UCSD-AML1 (cell line): ENCODE data around the gene MICU1.
A peak's percentile ranks its signal among the peaks of the same experiment; 100 is the strongest.
"Not testable (repeated sequence)": the region's sequence is repeated elsewhere in the genome, so short reads cannot be mapped to it uniquely, and the experiment has no call there.

Experiments used
- DNase-seq: peaks from one replicate; lab custom pipeline; 2025; ENCODE audit not compliant: unreplicated experiment; lab: John Stamatoyannopoulos, UW

The MICU1 gene, protein sequence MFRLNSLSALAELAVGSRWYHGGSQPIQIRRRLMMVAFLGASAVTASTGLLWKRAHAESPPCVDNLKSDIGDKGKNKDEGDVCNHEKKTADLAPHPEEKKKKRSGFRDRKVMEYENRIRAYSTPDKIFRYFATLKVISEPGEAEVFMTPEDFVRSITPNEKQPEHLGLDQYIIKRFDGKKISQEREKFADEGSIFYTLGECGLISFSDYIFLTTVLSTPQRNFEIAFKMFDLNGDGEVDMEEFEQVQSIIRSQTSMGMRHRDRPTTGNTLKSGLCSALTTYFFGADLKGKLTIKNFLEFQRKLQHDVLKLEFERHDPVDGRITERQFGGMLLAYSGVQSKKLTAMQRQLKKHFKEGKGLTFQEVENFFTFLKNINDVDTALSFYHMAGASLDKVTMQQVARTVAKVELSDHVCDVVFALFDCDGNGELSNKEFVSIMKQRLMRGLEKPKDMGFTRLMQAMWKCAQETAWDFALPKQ

GRCh38 chr10:72625608-72626443 lies at the start of gene MICU1:
Gene MICU1 (minus strand): TSS chr10:72626079. CDS start chr10:72566793, 59,286 bp downstream.
- peak; percentile 96 for DNase-seq

GRCh38 chr10:72674174-72674573 lies 48.3 kb upstream of the MICU1 start:
- DNase-seq, result not testable (repeated sequence)

GRCh38 chr10:72673280-72673679 lies 47.4 kb upstream of the MICU1 start:
- DNase-seq, result no peak

DNA sequence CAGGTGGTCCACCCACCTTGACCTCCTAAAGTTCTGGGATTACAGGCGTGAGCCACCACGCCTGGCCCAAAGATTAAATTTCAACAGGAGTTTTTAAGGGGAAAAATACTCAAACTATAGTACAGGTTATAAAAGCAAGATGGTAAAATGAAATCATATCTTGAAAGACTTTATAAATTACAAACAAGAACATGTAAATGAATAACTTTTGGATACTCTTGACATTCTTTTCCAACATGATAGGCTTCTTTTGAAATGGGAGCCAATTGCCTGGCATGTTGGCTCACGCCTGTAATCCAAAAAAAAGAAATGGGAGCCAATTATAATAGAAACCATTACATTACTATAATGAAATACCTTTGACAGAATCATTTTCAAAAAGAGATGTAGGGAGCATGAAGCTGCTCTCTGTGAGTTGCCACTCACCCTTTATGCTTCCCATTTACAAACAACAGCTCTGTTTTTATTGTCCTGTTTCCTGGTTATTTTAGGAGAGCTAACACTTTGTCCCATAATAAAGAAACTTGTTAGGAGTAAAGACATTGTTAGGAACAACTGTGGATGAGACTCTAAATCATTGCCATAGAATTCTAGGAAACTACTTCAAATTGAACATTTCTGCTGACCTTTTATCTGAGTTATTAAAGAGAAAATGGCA lies 41.5 kb upstream of the MICU1 start:
- DNase-seq, result no peak

DNA sequence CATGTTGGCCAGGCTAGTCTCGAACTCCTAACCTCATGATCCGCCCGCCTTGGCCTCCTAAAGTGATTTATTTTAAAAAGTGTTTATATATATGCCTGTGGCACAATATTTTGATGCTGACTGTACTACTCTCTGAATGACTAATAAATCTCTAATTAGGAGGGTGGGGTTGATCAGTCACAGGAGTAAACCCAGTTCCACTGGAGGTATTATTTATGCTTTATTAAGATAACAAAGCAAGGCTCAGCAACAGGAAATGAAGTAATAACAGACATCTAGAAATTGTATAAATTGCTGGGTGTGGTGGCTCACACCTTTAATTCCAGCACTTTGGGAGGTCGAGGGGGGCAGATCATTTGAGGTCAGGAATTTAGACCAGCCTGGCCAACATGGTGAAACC lies 40.0 kb upstream of the MICU1 start:
- no peak for DNase-seq

DNA sequence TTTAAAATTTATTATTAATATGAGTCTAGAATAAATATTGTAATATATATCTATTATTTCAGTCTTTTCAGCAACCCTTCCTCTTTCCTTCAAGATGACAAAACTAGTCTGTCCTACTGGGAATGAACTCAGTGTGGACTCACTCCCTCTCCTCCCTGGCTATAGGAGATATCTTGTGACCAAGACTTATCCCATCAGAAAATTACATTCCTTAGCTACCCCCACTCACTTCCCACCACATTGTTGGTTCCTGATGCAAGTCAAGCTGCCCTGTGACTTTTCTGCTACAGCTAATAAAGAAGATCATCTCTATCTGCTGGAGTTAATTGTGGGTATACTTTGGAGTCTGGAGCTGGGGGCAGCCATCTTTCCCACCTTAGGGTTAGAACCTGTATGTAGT lies 38.1 kb upstream of the MICU1 start:
- DNase-seq, result no peak

- DNase-seq, result no peak
Observed at GRCh38 chr10:72661431-72661830, 35.6 kb upstream of the MICU1 start.

DNA sequence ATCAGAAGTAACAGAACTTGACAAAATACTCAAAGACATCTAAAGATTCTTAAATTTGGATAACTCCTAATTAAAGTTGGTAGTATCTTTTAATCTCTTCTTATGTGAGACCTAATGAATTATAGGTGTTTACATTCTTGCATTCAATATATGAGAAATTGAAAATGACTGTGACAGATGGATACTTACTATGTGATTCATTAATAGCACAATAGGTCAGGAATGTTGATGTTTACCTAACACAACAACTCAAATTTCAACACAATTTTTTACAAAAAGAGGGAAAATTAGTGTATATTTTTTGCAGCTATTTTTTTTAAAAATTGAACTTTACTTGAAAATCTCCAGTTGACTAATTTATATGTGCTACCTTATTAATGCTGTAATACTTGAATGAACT lies 34.3 kb upstream of the MICU1 start:
- no peak for DNase-seq

- DNase-seq, result no peak
Observed at GRCh38 chr10:72659694-72660093, 33.8 kb upstream of the MICU1 start.

DNA sequence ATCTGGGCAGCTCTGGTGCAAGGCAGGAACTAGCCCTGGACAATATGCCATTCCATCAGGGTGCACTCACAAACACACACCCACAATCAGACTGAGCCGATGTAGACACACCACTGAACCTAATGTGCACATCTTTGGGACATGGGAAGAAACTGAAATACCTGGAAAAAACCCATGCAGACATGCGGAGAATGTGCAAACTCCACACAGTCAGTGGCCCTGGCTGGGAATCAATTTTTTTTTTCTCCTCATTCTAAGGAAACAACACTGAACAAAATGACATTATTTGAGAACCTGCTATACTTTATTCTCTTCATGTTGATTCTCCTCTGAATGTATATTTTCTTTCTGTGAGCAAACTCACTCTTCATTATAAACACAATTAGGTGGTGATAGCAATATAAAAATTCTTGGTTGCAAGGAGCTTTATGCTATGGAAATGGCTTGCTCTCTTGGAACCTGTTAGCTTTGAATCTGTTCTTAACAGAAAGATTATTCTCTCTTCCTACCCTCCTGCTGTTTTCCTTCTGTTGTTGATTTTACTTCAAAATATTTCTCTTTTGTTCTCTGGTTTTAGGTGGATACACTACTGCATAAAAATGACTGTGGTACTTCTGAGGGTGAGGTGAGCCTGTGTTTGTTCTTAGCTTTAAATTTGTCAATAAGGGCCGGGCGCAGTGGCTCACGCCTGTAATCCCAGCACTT lies 33.0 kb upstream of the MICU1 start:
- no peak for DNase-seq

- no peak for DNase-seq
Observed at GRCh38 chr10:72654720-72655119, 28.8 kb upstream of the MICU1 start.

GRCh38 chr10:72653383-72654096 lies 27.7 kb upstream of the MICU1 start:
- DNase-seq, result no peak

DNA sequence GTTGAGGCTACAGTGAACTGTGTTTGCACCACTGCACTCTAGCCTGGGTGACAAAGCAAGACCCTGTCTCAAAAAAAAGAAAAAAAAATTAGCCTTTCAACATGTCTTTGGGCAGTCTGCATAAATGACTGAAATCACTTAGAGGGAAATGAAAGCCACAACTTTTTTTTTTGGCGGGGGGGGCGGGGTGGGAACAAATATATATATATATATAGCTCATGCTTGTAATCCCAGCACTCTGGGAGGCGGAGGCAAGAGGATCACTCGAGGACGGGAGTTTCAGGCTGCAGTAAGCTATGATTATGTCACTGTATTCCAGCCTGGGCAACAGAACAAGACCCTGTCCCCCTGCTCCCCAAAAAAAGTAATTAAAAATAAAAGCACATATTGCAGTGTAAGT lies 23.4 kb upstream of the MICU1 start:
- DNase-seq, result no peak

DNA sequence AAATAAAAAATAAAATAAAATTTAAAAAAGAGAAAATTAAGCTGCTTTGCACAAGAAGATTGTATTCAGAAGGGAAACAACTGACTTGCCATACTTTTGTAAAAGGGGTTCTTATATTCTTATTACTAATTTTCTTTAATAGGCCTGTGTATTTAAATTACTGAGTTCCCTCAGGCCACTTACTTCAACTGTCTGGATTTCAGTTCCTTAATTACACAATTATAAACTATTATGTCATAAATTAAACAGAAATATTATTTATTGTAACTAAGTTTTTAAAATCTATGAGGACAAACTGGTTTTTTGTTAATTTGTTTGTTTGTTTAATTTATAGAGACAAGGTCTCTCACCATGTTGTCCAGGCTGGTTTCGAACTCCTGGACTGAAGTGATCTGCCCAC lies 22.4 kb upstream of the MICU1 start:
- DNase-seq, result no peak

- DNase-seq, result not testable (repeated sequence)
Observed at GRCh38 chr10:72646971-72647370, 21.1 kb upstream of the MICU1 start.

DNA sequence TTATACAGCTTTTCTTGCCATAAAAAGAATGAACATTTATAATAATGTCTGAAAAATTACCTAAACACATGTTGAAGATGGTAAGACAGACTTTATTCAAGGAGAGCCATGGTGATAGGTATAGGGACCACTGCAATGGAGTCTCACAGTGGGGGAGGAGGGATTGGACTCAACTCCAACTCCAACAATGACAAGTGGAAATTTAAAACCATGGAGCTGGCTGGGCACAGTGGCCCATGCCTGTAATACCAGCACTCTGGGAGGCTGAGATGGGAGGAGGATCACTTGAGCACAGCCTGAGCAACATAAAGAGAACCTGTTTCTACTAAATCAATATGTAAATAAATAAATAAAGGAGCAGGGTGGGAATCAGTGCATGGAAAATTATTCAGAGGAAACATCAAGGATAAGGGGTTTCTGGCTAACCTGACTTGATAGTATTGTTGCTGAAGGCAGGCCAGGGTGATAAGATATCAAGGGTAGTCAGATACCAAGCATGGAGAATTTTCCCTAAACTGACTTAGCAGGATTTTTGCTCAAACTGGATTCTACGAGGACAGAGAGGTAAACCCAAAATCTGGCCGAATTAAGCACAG lies 19.5 kb upstream of the MICU1 start:
- no peak for DNase-seq

GRCh38 chr10:72642318-72642717 lies 16.4 kb upstream of the MICU1 start:
- no peak for DNase-seq

GRCh38 chr10:72639441-72639873 lies 13.6 kb upstream of the MICU1 start:
- DNase-seq, result no peak

- no peak for DNase-seq
Observed at GRCh38 chr10:72638586-72639440, 12.9 kb upstream of the MICU1 start.
